Body of pancreas (tissue), 4 donors: ENCODE data around the gene GALNTL6.

Source experiments
- CTCF ChIP-seq, 7 experiments: fragments of 450-650 bp in 4 of 7; fragments of 200-600 bp in 3 of 7; sonication (generic) in 3 of 7; IDR thresholded peaks; one replicate each; pipeline ENCODE4 v1.5.1; 2016 to 2019; ENCODE audit warnings: antibody characterized with exemption in 7 of 7
- POLR2A ChIP-seq, 3 donors: fragments of 450-650 bp; IDR thresholded peaks; one replicate each; pipeline ENCODE4 v1.6.1; 2016; ENCODE audit warnings: antibody characterized with exemption in 3 of 3, mild to moderate bottlenecking in 2 of 3

GRCh38 chr4:172983631-172984030 lies 1170.4 kb downstream of the GALNTL6 start:
- TF ChIP-seq CTCF (IDR thresholded peaks at IDR 0.05) (no peak), POLR2A (IDR thresholded peaks at IDR 0.05) (no peak)
